Nephron progenitor cell (in vitro differentiated cells): ENCODE results near the gene MICB.

ENCODE experiments used
- DNase-seq: peaks from one replicate; pipeline ENCODE4 v3.0.0; 2021
- H3K27ac Mint-ChIP-seq: 2 replicates; pipeline ENCODE4 v1.8.0; 2021; ENCODE audit warnings: mild to moderate bottlenecking, moderate library complexity, mixed read lengths
- H3K27me3 Mint-ChIP-seq: 2 replicates; pipeline ENCODE4 v1.8.0; 2021; ENCODE audit warnings: mild to moderate bottlenecking, low read depth, mixed read lengths; ENCODE audit not compliant: poor library complexity
- H3K36me3 Mint-ChIP-seq: 2 replicates; pipeline ENCODE4 v1.8.0; 2021; ENCODE audit warnings: low read depth, mixed read lengths
- H3K4me1 Mint-ChIP-seq: 2 replicates; pipeline ENCODE4 v1.8.0; 2021; ENCODE audit warnings: mixed read lengths
- H3K4me3 Mint-ChIP-seq: 2 replicates; pipeline ENCODE4 v1.8.0; 2021; ENCODE audit warnings: mild to moderate bottlenecking, moderate library complexity, mixed read lengths
- H3K9me3 Mint-ChIP-seq: 2 replicates; pipeline ENCODE4 v1.8.0; 2021; ENCODE audit warnings: mild to moderate bottlenecking, moderate library complexity, mixed read lengths
- CTCF ChIP-seq: fragments of 200-600 bp; sonication (generic); IDR thresholded peaks from 2 replicates; pipeline ENCODE4 v1.5.0; 2021; ENCODE audit warnings: antibody characterized with exemption

Gene MICB

GRCh38 chr6:31538805-31539400 is 41.0 kb downstream of the MICB start:
- Mint-ChIP-seq H3K36me3 (peaks cover 68% of the 10 kb centered on the region), H3K27ac (peak overlapping the region; percentile 40), H3K27me3 (no peaks in the 10 kb centered on the region), H3K9me3 (no peaks in the 10 kb centered on the region), H3K4me1 (peaks cover 70% of the 10 kb centered on the region), H3K4me3 (peak overlapping the region; percentile 100)
- DNase-seq: no peak
- TF ChIP-seq CTCF: no peak

- Mint-ChIP-seq H3K4me3 (peak overlapping the region; percentile 100), H3K36me3 (peaks cover 52% of the 10 kb centered on the region), H3K9me3 (no peaks in the 10 kb centered on the region), H3K4me1 (peaks cover 75% of the 10 kb centered on the region), H3K27ac (peak overlapping the region; percentile 100), H3K27me3 (no peaks in the 10 kb centered on the region)
- DNase-seq: no peak
- no peak for TF ChIP-seq CTCF
Measured at GRCh38 chr6:31540640-31541039, 42.7 kb downstream of the MICB start.

GRCh38 chr6:31541059-31541657 is 43.2 kb downstream of the MICB start:
- H3K36me3 Mint-ChIP-seq: peaks cover 47% of the 10 kb centered on the region
- no peaks in the 10 kb centered on the region for H3K9me3 Mint-ChIP-seq
- peak overlapping the region; percentile 100 for H3K27ac Mint-ChIP-seq
- peaks cover 75% of the 10 kb centered on the region for H3K4me1 Mint-ChIP-seq
- peak overlapping the region; percentile 100 for H3K4me3 Mint-ChIP-seq
- DNase-seq: peak; percentile 45
- H3K27me3 Mint-ChIP-seq: peaks cover 2% of the 10 kb centered on the region
- no peak for TF ChIP-seq CTCF

GRCh38 chr6:31541658-31542521 is 43.9 kb downstream of the MICB start, which contains the start of gene DDX39B:
TSS of gene DDX39B (minus strand) at chr6:31542003. CDS start at chr6:31540532, 1,471 bp downstream.
- Mint-ChIP-seq H3K36me3 (peaks cover 40% of the 10 kb centered on the region), H3K4me1 (peaks cover 75% of the 10 kb centered on the region), H3K9me3 (no peaks in the 10 kb centered on the region), H3K27me3 (peaks cover 3% of the 10 kb centered on the region), H3K27ac (peak within 1 kb of the TSS; percentile 100), H3K4me3 (peak within 1 kb of the TSS; percentile 100)
- no peak for TF ChIP-seq CTCF
- DNase-seq: peak; percentile 90

- no peak for DNase-seq
- no peak overlapping the region for H3K27ac Mint-ChIP-seq
- no peak for TF ChIP-seq CTCF
- H3K4me1 Mint-ChIP-seq: peaks cover 81% of the 10 kb centered on the region
- peaks cover 32% of the 10 kb centered on the region for H3K36me3 Mint-ChIP-seq
- peaks cover 3% of the 10 kb centered on the region for H3K27me3 Mint-ChIP-seq
- peak overlapping the region; percentile 100 for H3K4me3 Mint-ChIP-seq
- H3K9me3 Mint-ChIP-seq: no peaks in the 10 kb centered on the region
Measured at GRCh38 chr6:31543639-31544038, 45.7 kb downstream of the MICB start.
